A549 (cell line): ENCODE measurements around the gene NTM.

Source experiments
- CBX8 ChIP-seq: fragments of 200-600 bp; sonication (generic); IDR thresholded peaks from 2 replicates; pipeline ENCODE4 v1.6.1; 2016
- CEBPB ChIP-seq, 2 experiments: fragments of >200 bp in 1 of 2; sonication (Bioruptor Twin) in 1 of 2; formaldehyde crosslinking in 1 of 2; IDR thresholded peaks; 2 replicates each; pipeline ENCODE4 v1.6.1; 2012 to 2016
- ESRRA ChIP-seq: fragments of 150-350 bp; IDR thresholded peaks from 2 replicates; pipeline ENCODE4 v1.6.1; 2014; ENCODE audit warnings: mild to moderate bottlenecking, low read length, borderline replicate concordance
- FOSL2 ChIP-seq, 2 experiments: fragments of 450-650 bp in 1 of 2; fragments of >200 bp in 1 of 2; sonication (Bioruptor Twin) in 1 of 2; formaldehyde crosslinking; IDR thresholded peaks; 2 replicates each; pipeline versions ENCODE4 v1.5.0 to v1.6.1; 2016 to 2020; ENCODE audit warnings: mild to moderate bottlenecking in 1 of 2, moderate library complexity in 1 of 2
- MAFK ChIP-seq: fragments of 450-650 bp; IDR thresholded peaks from 2 replicates; pipeline ENCODE4 v1.6.1; 2014; ENCODE audit not compliant: partially characterized antibody
- POLR2A ChIP-seq: IDR thresholded peaks from 2 replicates; pipeline ENCODE4 v1.6.1; 2012; ENCODE audit warnings: mild to moderate bottlenecking, low read length
- RCOR1 ChIP-seq: fragments of 150-350 bp; IDR thresholded peaks from 2 replicates; pipeline ENCODE4 v1.6.1; 2014; ENCODE audit warnings: antibody characterized with exemption, low read length, low read depth
- SMC3 ChIP-seq: fragments of >200 bp; sonication (Bioruptor Twin); formaldehyde crosslinking; IDR thresholded peaks from 3 replicates; pipeline ENCODE4 v1.6.1; 2018; ENCODE audit warnings: inconsistent platforms
- TF ChIP-seq, protein P1 (sequence below): fragments of >200 bp; sonication (Bioruptor Twin); formaldehyde crosslinking; IDR thresholded peaks from 3 replicates; pipeline ENCODE4 v1.5.1; 2016
- TF ChIP-seq, protein P2 (sequence below): IDR thresholded peaks from 2 replicates; pipeline ENCODE4 v1.6.1; 2012; ENCODE audit warnings: low read depth, borderline replicate concordance

DNA sequence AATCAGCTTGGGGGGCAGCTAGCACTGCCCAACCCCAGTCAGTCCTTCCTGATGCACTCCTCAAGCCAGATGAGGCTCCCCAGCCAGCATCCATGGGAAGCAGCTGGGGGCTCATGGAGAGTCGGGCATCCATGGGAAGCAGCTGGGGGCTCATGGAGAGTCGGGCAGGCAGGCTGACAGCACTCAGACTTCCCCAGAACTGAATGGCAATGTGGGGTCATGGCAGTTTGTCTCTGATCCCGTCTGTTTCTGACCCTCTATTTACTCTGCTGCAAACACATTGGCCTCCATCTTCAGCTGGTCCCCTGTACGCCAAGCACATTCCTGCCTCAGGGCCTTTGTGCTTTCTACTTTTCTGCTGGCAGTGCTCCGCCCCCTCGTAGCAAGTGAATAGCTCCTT is 314.8 kb downstream of the NTM start:
- TF ChIP-seq RCOR1 (no peak), CBX8 (no peak), POLR2A (no peak), MAFK (no peak), SMC3 (no peak), CEBPB (IDR thresholded peaks at IDR 0.05) (no peak), ESRRA (no peak), FOSL2 (IDR thresholded peaks at IDR 0.05) (no peak), FOSL2 (CRISPR knock-in tag; IDR thresholded peaks at IDR 0.05) (no peak)
- TF ChIP-seq, protein P1, sequence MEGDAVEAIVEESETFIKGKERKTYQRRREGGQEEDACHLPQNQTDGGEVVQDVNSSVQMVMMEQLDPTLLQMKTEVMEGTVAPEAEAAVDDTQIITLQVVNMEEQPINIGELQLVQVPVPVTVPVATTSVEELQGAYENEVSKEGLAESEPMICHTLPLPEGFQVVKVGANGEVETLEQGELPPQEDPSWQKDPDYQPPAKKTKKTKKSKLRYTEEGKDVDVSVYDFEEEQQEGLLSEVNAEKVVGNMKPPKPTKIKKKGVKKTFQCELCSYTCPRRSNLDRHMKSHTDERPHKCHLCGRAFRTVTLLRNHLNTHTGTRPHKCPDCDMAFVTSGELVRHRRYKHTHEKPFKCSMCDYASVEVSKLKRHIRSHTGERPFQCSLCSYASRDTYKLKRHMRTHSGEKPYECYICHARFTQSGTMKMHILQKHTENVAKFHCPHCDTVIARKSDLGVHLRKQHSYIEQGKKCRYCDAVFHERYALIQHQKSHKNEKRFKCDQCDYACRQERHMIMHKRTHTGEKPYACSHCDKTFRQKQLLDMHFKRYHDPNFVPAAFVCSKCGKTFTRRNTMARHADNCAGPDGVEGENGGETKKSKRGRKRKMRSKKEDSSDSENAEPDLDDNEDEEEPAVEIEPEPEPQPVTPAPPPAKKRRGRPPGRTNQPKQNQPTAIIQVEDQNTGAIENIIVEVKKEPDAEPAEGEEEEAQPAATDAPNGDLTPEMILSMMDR: no peak
- TF ChIP-seq, protein P2, sequence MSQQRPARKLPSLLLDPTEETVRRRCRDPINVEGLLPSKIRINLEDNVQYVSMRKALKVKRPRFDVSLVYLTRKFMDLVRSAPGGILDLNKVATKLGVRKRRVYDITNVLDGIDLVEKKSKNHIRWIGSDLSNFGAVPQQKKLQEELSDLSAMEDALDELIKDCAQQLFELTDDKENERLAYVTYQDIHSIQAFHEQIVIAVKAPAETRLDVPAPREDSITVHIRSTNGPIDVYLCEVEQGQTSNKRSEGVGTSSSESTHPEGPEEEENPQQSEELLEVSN: no peak
